Activated CD4-positive, alpha-beta T cell treated with anti-CD3 and anti-CD28 coated beads, Interleukin-2, amount 10 ng/mL, durations not matched to agents 24 days and 14 days (primary cell): ENCODE results near the gene CPAMD8. TPM values are rescaled to one million over a fixed set of nuclear protein-coding genes. Genes with fewer than 3 reads are reported as not detected.
"Not testable (repeated sequence)": the region's sequence is repeated elsewhere in the genome, so short reads cannot be mapped to it uniquely, and the experiment has no call there.

Experiments
- DNase-seq: peaks from one replicate; pipeline ENCODE4 v3.0.0; 2022
- H3K27ac Mint-ChIP-seq: one replicate; pipeline ENCODE4 v1.8.0; 2022; ENCODE audit warnings: mild to moderate bottlenecking, mixed read lengths
- H3K27me3 Mint-ChIP-seq: one replicate; pipeline ENCODE4 v1.8.0; 2022; ENCODE audit warnings: mixed read lengths
- H3K36me3 Mint-ChIP-seq: one replicate; pipeline ENCODE4 v1.8.0; 2022; ENCODE audit warnings: low read depth, mild to moderate bottlenecking, mixed read lengths
- H3K4me1 Mint-ChIP-seq: one replicate; pipeline ENCODE4 v1.8.0; 2021; ENCODE audit warnings: mixed read lengths
- H3K4me3 Mint-ChIP-seq: one replicate; pipeline ENCODE4 v1.8.0; 2022; ENCODE audit warnings: mild to moderate bottlenecking, moderate library complexity, mixed read lengths
- H3K9me3 Mint-ChIP-seq: one replicate; pipeline ENCODE4 v1.8.0; 2021; ENCODE audit warnings: mixed read lengths
- intact Hi-C: fragments of 100-400 bp; cut with micrococcal nuclease; formaldehyde crosslinking; loops from one replicate; pipeline ENCODE4 v1.15.1; 2023
- total RNA-seq: library from RNA; stranded (reverse); gene quantifications from 2 replicates; pipeline ENCODE4 v1.2.3, GENCODE V29; 2022

CPAMD8 gene
- total RNA-seq, 1 donor from 2014 or later: 0.33 TPM

DNA sequence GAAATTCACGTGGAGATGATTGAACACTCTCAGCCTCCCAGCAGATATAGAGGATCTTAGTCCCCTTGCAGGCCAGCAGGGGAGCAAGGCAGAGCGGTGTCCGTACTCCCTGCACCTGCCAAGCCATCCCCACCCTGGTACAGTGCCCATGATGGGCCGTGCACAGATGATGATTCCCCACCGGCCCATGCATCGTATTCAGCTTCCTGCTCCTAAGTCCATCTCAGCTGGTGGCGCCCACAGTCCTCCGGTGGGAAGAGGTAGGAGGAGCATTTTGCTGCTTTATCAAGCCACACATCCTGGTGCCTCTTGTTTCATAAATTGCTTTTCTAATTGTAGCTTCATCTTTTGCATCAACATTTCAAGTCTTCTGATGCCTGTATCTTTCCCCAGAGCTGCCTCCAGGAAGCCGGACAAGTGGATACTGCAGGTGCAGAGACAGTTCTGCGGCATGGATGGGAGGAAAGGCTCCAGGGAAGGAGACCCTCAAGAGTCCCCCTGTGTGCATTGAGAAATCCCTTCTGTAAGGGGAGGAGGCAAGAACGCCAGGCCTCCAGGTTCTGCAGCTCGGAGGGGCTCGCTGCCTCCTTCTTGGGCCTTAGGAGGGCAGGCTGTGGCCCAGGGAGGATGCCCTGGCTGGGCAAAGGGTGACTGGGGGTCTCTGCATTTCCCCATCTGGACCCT is 82.5 kb downstream of the CPAMD8 start:
- intact Hi-C loops: no loop called here

DNA sequence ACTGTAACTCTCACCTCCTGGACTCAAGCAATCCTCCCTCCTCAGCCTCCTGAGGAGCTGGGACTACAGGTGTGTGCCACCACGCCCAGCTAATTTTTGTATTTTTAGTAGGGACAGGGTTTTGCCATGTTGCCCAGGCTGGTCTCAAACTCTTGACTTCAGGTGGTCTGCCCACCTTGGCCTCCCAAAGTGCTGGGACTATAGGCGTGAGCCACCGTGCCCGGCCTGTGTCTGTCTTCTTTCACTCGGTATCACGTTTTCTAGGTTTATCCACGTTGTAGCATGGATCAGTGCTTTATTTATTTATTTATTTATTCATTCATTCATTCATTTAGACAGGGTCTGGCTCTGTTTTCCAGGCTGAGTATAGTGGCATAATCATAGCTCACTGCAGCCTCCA is 83.5 kb downstream of the CPAMD8 start:
- H3K27ac Mint-ChIP-seq, H3K36me3 Mint-ChIP-seq, intact Hi-C loops, H3K4me1 Mint-ChIP-seq, H3K27me3 Mint-ChIP-seq, DNase-seq, H3K4me3 Mint-ChIP-seq: not testable (repeated sequence)
- H3K9me3 Mint-ChIP-seq: peaks cover 14% of the 10 kb centered on the region

More for the DNA sequence above, 82.5 kb downstream of the CPAMD8 start:
- Mint-ChIP-seq H3K4me1 (no peaks in the 10 kb centered on the region), H3K4me3 (no peak overlapping the region), H3K36me3 (no peaks in the 10 kb centered on the region), H3K27me3 (no peaks in the 10 kb centered on the region), H3K9me3 (peaks cover 14% of the 10 kb centered on the region), H3K27ac (no peak overlapping the region)
- no peak for DNase-seq

GRCh38 chr19:16942583-16942982 is 84.0 kb downstream of the CPAMD8 start:
- no peak for DNase-seq
- Mint-ChIP-seq H3K4me3 (no peak overlapping the region), H3K9me3 (peaks cover 14% of the 10 kb centered on the region), H3K27ac (no peak overlapping the region), H3K27me3 (no peaks in the 10 kb centered on the region), H3K4me1 (no peaks in the 10 kb centered on the region), H3K36me3 (no peaks in the 10 kb centered on the region)
- intact Hi-C loops: no loop called here

DNA sequence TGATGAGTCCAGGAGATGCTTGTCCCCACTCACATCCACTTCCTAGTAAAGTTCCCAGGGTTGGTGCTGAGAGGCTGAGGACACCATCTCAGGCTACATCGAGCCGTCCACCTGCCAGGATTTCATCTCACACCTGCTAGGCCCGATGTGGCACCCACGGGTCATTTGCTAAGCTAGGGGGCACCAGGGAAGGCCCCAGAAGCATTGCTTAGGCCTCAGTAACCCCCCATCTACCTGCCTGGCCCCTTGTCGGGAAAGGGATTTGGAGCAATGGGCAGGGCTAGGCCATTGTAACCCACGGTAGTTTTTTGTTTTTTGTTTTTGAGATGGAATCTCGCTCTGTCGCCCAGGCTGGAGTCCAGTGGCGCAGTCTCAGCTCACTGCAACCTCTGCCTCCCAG is 86.0 kb downstream of the CPAMD8 start:
- H3K36me3 Mint-ChIP-seq: no peaks in the 10 kb centered on the region
- no peaks in the 10 kb centered on the region for H3K27me3 Mint-ChIP-seq
- DNase-seq: no peak
- no peak overlapping the region for H3K4me3 Mint-ChIP-seq
- H3K4me1 Mint-ChIP-seq: no peaks in the 10 kb centered on the region
- peaks cover 5% of the 10 kb centered on the region for H3K9me3 Mint-ChIP-seq
- no peak overlapping the region for H3K27ac Mint-ChIP-seq
- intact Hi-C loops: no loop called here

GRCh38 chr19:16940063-16940462 is 86.5 kb downstream of the CPAMD8 start:
- DNase-seq, H3K4me1 Mint-ChIP-seq, H3K27me3 Mint-ChIP-seq, intact Hi-C loops, H3K4me3 Mint-ChIP-seq, H3K36me3 Mint-ChIP-seq, H3K27ac Mint-ChIP-seq, H3K9me3 Mint-ChIP-seq: not testable (repeated sequence)

DNA sequence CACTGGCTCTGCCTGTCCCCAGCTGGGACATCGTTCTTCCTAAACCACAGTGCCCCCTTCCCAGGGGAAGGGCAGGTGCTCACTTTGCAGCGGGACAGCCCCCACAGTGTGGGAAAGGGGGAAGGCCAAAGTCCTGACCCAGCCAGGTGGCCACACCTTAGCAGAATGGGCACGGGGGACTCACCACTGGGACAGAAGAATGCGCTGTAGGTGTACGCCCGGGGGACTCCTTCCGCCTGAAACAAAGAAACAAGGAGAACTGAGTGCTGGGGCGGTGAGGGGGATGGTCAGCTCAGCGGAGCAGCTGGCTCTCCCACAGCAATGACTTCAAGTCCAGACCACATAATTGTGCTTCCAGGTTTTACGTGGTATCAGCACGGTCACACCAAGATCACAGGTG is 88.4 kb downstream of the CPAMD8 start:
- H3K9me3 Mint-ChIP-seq: peaks cover 18% of the 10 kb centered on the region
- H3K4me1 Mint-ChIP-seq: no peaks in the 10 kb centered on the region
- H3K4me3 Mint-ChIP-seq: no peak overlapping the region
- peaks cover 4% of the 10 kb centered on the region for H3K27me3 Mint-ChIP-seq
- H3K27ac Mint-ChIP-seq: no peak overlapping the region
- intact Hi-C loops: no loop called here
- H3K36me3 Mint-ChIP-seq: no peaks in the 10 kb centered on the region
- no peak for DNase-seq

DNA sequence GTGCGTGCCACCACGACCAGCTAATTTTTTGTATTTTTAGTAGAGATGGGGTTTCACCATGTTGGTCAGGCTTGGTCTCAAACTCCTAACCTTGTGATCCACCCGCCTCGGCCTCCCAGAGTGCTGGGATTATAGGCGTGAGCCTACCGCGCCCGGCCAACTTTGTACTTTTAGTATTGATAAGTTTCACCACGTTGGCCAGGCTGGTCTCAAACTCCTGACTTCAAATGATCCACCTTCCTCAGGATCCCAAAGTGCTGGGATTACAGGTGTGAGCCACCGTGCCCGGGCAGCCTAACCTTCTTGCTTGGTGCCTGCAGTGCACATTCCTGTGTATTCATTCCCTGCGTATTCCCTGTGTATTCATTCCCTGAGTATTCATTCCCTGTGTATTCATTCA is 88.8 kb downstream of the CPAMD8 start:
- intact Hi-C loops, H3K36me3 Mint-ChIP-seq, H3K27me3 Mint-ChIP-seq, DNase-seq, H3K27ac Mint-ChIP-seq, H3K4me3 Mint-ChIP-seq, H3K4me1 Mint-ChIP-seq: not testable (repeated sequence)
- peaks cover 18% of the 10 kb centered on the region for H3K9me3 Mint-ChIP-seq

DNA sequence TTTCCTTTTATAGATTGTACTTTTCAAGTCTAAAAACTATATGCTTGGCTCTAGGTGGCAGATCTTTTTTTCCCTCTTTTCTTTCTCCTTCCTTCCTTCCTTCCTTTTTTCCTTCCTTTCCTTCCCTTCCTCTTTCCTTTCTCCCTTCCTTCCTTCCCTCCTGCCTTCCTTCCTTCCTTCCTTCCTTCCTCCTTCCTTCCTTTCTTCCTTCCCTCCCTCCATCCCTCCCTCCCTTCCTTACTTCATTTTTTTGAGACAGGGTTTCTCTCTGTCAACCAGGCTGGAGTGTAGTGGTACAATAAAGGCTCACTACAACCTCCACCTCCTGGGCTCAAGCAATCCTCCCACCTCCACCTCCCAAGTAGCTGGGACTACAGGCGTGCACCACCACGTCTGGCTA is 89.7 kb downstream of the CPAMD8 start:
- DNase-seq: no peak
- Mint-ChIP-seq H3K36me3 (no peaks in the 10 kb centered on the region), H3K4me1 (no peaks in the 10 kb centered on the region), H3K4me3 (no peak overlapping the region), H3K27ac (no peak overlapping the region), H3K9me3 (peaks cover 18% of the 10 kb centered on the region), H3K27me3 (peaks cover 5% of the 10 kb centered on the region)
- intact Hi-C loops: no loop called here

DNA sequence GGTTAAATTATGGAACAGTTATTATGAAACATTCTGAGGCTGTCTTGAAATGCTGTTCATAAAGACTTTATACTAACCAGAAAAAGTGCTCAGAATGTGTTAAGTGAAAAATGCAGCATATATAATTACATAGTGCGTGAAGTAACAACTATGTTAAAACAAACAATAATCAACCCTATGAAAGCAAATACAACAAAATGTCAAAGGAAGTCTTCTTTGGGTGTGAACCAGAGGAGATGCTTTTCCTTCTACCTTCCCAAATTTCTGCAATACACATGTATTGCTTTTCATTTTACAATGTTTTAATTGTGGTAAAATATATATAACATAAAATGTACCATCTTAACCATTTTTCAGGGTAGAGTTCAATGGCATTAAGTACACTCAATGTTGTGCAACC is 92.1 kb downstream of the CPAMD8 start:
- Mint-ChIP-seq H3K27me3 (peaks cover 5% of the 10 kb centered on the region), H3K27ac (no peak overlapping the region)

DNA sequence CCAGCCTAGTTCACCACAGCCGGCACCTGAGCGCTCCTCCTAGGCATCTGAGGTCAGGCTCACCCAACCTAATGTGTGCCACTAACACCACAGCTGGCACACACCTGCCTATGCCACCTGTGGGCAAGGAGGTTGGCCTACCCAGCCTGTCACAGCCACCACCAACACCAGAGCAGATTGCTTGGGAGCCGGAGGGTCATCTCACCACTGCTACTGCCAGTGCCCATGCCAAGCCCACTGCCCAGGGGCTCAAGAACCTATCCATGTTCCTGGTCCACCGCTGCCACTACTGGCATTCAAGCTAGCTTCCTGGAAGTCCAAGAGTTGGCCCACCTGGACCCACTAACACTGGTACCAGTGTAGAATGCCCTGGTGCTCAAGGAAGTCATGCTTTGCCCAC is 95.3 kb downstream of the CPAMD8 start:
- Mint-ChIP-seq H3K9me3 (peaks cover 37% of the 10 kb centered on the region), H3K4me3 (no peak overlapping the region), H3K36me3 (no peaks in the 10 kb centered on the region), H3K27me3 (peaks cover 5% of the 10 kb centered on the region), H3K4me1 (no peaks in the 10 kb centered on the region), H3K27ac (no peak overlapping the region)
- DNase-seq: no peak
- intact Hi-C loops: no loop called here

More for the DNA sequence above, 92.1 kb downstream of the CPAMD8 start:
- Mint-ChIP-seq H3K4me3 (no peak overlapping the region), H3K4me1 (no peaks in the 10 kb centered on the region), H3K36me3 (no peaks in the 10 kb centered on the region), H3K9me3 (peaks cover 18% of the 10 kb centered on the region)
- intact Hi-C loops: no loop called here
- DNase-seq: no peak

GRCh38 chr19:16930753-16931152 is 95.9 kb downstream of the CPAMD8 start:
- intact Hi-C loops: no loop called here
- peaks cover 34% of the 10 kb centered on the region for H3K9me3 Mint-ChIP-seq
- H3K4me3 Mint-ChIP-seq: no peak overlapping the region
- peaks cover 5% of the 10 kb centered on the region for H3K27me3 Mint-ChIP-seq
- no peak for DNase-seq
- no peaks in the 10 kb centered on the region for H3K36me3 Mint-ChIP-seq
- no peak overlapping the region for H3K27ac Mint-ChIP-seq
- no peaks in the 10 kb centered on the region for H3K4me1 Mint-ChIP-seq

GRCh38 chr19:16928916-16929315 is 97.7 kb downstream of the CPAMD8 start:
- Mint-ChIP-seq H3K4me3 (no peak overlapping the region), H3K27me3 (peaks cover 2% of the 10 kb centered on the region), H3K27ac (no peak overlapping the region), H3K36me3 (no peaks in the 10 kb centered on the region), H3K9me3 (peaks cover 33% of the 10 kb centered on the region), H3K4me1 (no peaks in the 10 kb centered on the region)
- intact Hi-C loops: no loop called here
- no peak for DNase-seq

GRCh38 chr19:16928351-16928750 is 98.3 kb downstream of the CPAMD8 start:
- intact Hi-C loops: no loop called here
- Mint-ChIP-seq H3K4me1 (no peaks in the 10 kb centered on the region), H3K27ac (no peak overlapping the region), H3K4me3 (no peak overlapping the region), H3K9me3 (peaks cover 27% of the 10 kb centered on the region), H3K27me3 (peaks cover 2% of the 10 kb centered on the region), H3K36me3 (no peaks in the 10 kb centered on the region)
- DNase-seq: no peak

- Mint-ChIP-seq H3K4me3 (no peak overlapping the region), H3K27me3 (no peaks in the 10 kb centered on the region), H3K4me1 (no peaks in the 10 kb centered on the region), H3K9me3 (peaks cover 26% of the 10 kb centered on the region), H3K36me3 (no peaks in the 10 kb centered on the region), H3K27ac (no peak overlapping the region)
- DNase-seq: no peak
- intact Hi-C loops: no loop called here
Observed at GRCh38 chr19:16927883-16928282, 98.7 kb downstream of the CPAMD8 start.

DNA sequence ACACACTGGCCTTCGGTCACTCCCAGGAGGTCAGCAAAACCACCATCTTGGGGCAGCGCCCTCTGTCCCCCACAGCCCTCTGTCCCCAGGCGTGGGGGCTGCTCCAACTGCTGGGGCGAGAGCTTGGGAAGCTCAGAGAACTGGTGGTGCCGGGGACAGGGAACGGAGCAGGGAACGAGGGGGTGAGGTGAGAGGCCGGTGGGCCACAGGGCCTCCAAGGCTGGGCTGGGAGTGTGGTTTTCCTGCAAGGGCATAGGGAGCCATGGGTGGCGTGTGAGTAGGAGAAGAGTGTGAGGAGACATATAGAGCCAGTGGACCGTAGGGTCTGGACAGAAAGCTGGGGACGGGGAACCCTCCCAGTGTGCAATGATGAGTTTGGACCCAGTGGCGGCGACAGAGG is 103.7 kb downstream of the CPAMD8 start:
- intact Hi-C loops: no loop called here
- no peaks in the 10 kb centered on the region for H3K36me3 Mint-ChIP-seq
- DNase-seq: no peak
- peaks cover 20% of the 10 kb centered on the region for H3K9me3 Mint-ChIP-seq
- no peak overlapping the region for H3K4me3 Mint-ChIP-seq
- no peaks in the 10 kb centered on the region for H3K27me3 Mint-ChIP-seq
- H3K4me1 Mint-ChIP-seq: no peaks in the 10 kb centered on the region
- no peak overlapping the region for H3K27ac Mint-ChIP-seq
